GM04504 (cell line): Measurements from ENCODE around the gene OR51B5.
"Not testable (repeated sequence)": the region's sequence is repeated elsewhere in the genome, so short reads cannot be mapped to it uniquely, and the experiment has no call there.

Experiments used
- DNase-seq: peaks from one replicate; pipeline ENCODE4 v3.0.0-alpha.2; 2012; ENCODE audit warnings: low read depth

Gene OR51B5

DNA sequence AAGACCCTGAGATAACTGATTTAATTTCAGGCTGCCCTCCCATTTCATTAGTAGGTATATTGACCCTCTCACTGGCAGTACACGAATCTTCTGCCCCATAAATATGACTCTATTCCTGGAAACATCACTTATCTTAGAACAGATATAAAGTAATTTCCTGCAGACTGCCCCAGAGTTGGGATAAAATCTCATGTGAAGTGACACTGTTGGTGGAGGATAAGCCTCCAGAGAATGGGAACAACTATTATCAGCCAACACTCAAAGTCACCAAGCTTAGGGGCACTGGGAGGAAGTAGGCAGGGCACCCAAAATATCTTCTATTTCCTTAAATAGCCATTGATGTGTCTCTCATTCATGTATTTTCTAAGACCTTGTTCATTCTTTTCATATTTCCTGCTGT is 8.2 kb downstream of the OR51B5 start:
- no peak for DNase-seq

DNA sequence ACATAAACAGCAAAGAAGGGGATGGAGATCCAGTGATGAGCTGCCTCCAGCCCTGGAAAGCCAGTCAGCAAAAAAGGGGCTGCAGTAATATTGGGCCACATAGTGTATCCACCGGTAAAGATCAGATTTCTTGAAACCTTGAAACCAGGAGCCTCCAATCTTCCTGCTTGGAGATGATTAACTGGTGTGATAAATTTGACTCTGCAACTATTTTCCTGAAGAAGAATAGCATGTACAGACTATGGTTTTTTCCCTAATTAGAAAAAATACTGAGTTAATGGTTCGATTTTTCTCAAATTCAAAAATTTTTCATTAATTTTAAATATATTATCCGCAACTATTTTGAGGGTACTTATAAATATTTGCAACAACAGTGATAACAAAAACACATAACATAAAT is 19.1 kb downstream of the OR51B5 start, which contains the start of gene OR51B2:
Gene OR51B2, minus strand, starts transcription at position 101 of the 400 bp plus-strand sequence. Its CDS starts 0 bp downstream, at position 101.
- no peak for DNase-seq

GRCh38 chr11:5317292-5317691 is 26.0 kb downstream of the OR51B5 start:
- no peak for DNase-seq

DNA sequence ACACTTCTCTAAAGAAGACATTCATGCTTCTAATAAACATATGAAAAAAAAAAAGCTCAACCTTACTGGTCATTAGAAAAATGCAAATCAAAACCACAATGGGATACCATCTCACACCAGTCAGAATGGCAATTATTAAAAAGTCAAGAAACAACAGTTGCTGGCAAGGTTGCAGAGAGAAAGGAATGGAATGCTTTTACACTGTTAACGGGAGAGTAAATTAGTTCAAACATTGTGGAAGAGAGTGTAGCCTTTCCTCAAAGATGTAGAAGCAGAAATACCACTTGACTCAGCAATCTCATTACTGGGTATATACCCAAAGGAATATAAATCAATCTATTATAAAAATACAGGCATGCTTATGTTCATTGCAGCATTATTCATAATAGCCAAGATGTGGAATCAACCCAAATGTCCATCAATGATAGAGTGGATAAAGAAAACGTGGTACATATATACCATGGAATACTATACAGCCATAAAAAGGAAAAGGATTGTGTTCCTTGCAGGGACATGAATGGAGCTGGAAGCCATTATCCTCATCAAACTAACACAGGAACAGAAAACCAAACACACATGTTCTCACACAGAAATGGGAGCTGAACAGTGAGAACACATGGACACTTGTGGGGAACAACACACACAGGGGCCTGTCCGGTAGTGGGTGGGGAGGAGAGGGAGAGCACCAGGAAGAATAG is 29.8 kb downstream of the OR51B5 start:
- not testable (repeated sequence) for DNase-seq

DNA sequence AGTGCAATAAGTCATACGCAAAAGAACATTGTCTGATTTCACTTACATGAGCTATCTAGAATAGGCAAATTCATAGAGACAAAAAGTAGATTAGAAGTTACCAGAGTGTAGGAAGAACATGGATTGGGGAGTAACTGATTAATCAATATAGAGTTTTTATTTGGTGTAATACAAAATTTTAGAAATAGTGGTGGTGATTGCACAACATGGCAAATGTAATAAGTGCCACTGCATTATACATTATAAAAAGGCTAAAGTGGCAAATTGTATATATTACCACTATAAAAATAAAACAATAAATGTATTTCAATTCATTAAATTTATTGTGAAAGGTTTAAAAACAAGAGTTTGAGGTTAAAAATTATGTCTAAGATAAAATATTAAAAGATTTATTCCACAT is 32.9 kb downstream of the OR51B5 start:
- DNase-seq = no peak

DNA sequence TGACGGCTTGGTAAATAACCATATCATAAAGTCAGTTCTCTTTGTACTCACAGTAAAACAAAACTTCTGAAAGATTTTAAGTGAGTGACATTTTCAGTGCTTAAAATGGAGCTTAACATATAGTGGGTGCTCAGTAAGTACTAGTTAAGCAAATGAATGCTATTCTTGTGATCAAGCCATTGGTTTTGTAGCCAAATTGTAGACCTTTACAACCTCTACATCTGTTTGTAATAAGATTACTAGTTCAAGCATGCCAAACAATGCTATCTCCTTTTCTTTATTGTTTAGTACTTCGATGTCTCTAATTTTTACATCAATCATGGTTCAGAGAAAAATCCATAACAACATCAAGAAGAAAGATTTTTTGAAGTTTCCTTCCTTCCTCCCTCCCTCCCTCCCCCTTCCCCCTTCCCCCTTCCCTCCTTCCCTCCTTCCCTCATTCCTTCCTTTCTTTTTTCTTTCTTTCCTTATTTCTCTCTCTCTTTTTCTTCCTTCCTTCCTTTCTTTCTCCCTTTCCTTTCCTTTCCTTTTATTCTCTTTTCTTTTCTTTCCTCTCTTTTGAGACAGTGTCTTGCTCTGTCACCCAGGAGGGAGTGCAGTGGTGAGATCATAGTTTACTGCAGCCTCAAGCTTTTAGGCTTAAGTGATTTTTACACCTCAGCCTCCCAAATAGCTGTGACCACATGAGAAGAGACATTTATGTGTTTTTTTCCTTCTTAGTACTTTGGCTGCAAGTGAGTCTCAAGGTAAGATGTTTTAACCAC is 35.9 kb downstream of the OR51B5 start:
- no peak for DNase-seq

DNA sequence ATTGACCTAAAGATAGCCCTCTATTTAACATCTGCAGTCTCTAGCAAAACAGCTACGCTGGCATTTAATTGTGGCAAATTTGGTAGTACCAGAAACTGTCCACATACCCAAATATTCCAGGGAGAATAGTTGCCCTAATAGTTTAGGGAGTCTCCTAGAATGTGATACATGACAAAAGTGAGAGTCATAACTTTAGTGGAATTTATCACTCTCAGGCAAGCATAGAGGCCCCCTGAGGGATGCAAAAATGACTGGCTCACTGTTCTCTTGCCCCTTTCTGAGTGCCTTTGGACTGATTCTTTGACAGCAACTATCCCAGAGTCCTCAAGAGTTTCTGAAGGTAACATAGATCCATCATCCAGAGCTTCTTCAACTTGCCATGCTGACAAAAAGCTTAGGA is 39.3 kb downstream of the OR51B5 start:
- DNase-seq = no peak

- DNase-seq = no peak
These were observed 39.7 kb downstream of the OR51B5 start for GRCh38 chr11:5303626-5304025.

- no peak for DNase-seq
These were observed 41.5 kb downstream of the OR51B5 start, which contains the start of gene OR51B4 for GRCh38 chr11:5301846-5302245. OR51B4 (minus strand) TSS chr11:5301946; CDS start chr11:5301946, 0 bp downstream.

DNA sequence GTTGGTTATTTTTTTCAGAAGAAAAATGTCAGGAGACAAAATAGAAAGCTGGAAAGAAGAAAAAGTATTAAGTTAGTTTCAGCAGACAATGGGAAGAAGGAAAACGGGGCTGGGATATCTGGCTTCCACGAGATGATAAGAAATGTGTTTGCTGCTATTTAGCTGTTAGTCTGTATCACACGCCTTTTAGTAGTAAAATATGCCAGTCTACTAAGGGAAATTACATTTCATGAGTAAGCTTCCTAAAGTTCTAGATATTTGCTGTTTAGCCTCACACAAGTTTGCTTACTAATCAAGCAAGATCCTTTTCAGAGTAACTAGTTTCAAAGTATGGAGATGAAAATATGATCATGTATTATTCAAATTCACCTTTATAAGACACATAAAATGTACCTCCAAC is 43.1 kb downstream of the OR51B5 start:
- DNase-seq = no peak

DNA sequence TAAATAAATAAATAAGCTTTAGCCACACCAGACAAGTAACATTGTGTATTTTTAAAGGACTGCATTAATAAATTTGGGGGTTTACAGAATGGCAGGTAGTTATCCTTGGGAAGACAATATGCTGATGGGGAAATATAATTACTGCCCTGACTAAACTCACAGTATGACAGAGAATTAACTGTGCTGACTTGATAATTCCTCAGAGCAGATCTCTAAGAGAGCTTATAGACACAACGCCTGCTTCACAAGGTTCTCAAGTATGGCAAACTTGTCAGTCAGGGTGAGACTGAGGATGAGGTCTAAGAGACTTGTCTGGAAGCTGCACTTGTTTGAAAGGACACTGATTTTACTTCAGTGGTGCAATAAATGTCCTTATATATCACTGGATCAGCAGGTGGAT is 44.9 kb downstream of the OR51B5 start:
- DNase-seq = no peak

- DNase-seq = no peak
These were observed 45.5 kb downstream of the OR51B5 start for GRCh38 chr11:5297721-5298323.

- not testable (repeated sequence) for DNase-seq
These were observed 48.9 kb downstream of the OR51B5 start for GRCh38 chr11:5294342-5294995.

DNA sequence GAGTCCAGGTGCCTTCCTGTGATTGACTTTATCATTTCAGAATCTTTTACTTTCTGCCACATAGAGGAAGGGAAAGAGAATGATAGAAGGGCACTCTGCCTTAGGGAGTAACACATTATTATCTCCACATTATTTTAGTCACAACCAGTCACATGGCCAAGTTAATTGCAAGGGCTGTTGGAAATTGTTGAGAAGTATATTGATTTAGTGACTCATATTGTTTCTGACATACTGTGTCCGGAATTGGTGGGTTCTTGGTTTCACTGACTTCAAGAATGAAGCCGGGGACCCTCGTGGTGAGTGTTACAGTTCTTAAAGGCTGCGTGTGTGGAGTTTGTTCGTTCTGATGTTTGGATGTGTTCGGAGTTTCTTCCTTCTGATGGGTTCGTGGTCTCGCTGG is 50.3 kb downstream of the OR51B5 start:
- DNase-seq = no peak
